Activated T-cell treated with anti-CD3 and anti-CD28 coated beads, Interleukin-2, amount 50 U/mL, for 72 hours (primary cell): ENCODE data around the gene LSM3. TPM values are rescaled to one million over a fixed set of nuclear protein-coding genes. Genes with fewer than 3 reads are reported as not detected.

Source experiments
- ATAC-seq, 2 donors: fragments of 150-1000 bp; cut with Tn5 transposase; replicated peaks in 1 of 2; 2 replicates each; pipeline ENCODE4 v1.10.0; 2021; ENCODE audit warnings: moderate library complexity in 2 of 2, mild to moderate bottlenecking in 1 of 2
- DNase-seq, 2 donors: peaks; one replicate each; pipeline ENCODE4 v3.0.0; 2021 to 2022; ENCODE audit warnings: mixed read lengths in 1 of 2
- H3K27ac Mint-ChIP-seq: one replicate; pipeline ENCODE4 v1.8.0; 2022; ENCODE audit warnings: mild to moderate bottlenecking, moderate library complexity, mixed read lengths
- H3K27me3 Mint-ChIP-seq: one replicate; pipeline ENCODE4 v1.8.0; 2022; ENCODE audit warnings: low read depth, mixed read lengths
- H3K36me3 Mint-ChIP-seq, 2 donors: one replicate each; pipeline ENCODE4 v1.8.0; 2022; ENCODE audit warnings: mixed read lengths in 2 of 2, mild to moderate bottlenecking in 1 of 2; ENCODE audit not compliant: insufficient read depth in 2 of 2
- H3K4me1 Mint-ChIP-seq: one replicate; pipeline ENCODE4 v1.8.0; 2022; ENCODE audit warnings: low read depth, mixed read lengths
- H3K4me3 Mint-ChIP-seq, 2 donors: one replicate each; pipeline ENCODE4 v1.8.0; 2022; ENCODE audit warnings: mild to moderate bottlenecking in 2 of 2, mixed read lengths in 2 of 2, moderate library complexity in 2 of 2
- H3K9me3 Mint-ChIP-seq, 2 donors: one replicate each; pipeline ENCODE4 v1.8.0; 2022; ENCODE audit warnings: mixed read lengths in 2 of 2
- total RNA-seq, 2 donors: library from RNA; stranded (reverse); gene quantifications; one replicate each; pipeline ENCODE4 v1.2.3, GENCODE V29; 2022

LSM3 gene
- total RNA-seq, 2 donors from 2014 or later = 12.4 to 14.3 TPM

GRCh38 chr3:14138109-14138877, 40.3 kb upstream of the LSM3 start:
- H3K36me3 Mint-ChIP-seq = peaks cover 6 to 14% of the 10 kb centered on the region in 2 donors
- H3K27me3 Mint-ChIP-seq = no peaks in the 10 kb centered on the region
- H3K4me1 Mint-ChIP-seq = peaks cover 31% of the 10 kb centered on the region
- no peaks in the 10 kb centered on the region for H3K9me3 Mint-ChIP-seq
- no peak overlapping the region for H3K4me3 Mint-ChIP-seq
- no peak for DNase-seq
- no peak for ATAC-seq
- H3K27ac Mint-ChIP-seq = no peak overlapping the region

- Mint-ChIP-seq H3K27ac (no peak overlapping the region), H3K27me3 (no peaks in the 10 kb centered on the region), H3K36me3 (peaks cover 6 to 14% of the 10 kb centered on the region in 2 donors), H3K9me3 (no peaks in the 10 kb centered on the region), H3K4me3 (no peak overlapping the region), H3K4me1 (peaks cover 37% of the 10 kb centered on the region)
- ATAC-seq (no peak), DNase-seq (no peak)
Observed at GRCh38 chr3:14138878-14139655, 39.5 kb upstream of the LSM3 start.

- peaks cover 44% of the 10 kb centered on the region for H3K4me1 Mint-ChIP-seq
- H3K36me3 Mint-ChIP-seq = peaks cover 6 to 14% of the 10 kb centered on the region in 2 donors
- H3K9me3 Mint-ChIP-seq = no peaks in the 10 kb centered on the region
- no peaks in the 10 kb centered on the region for H3K27me3 Mint-ChIP-seq
- H3K4me3 Mint-ChIP-seq = no peak overlapping the region
- ATAC-seq = no peak
- no peak overlapping the region for H3K27ac Mint-ChIP-seq
- DNase-seq = no peak
Observed at GRCh38 chr3:14139771-14140170, 38.8 kb upstream of the LSM3 start.

- no peaks in the 10 kb centered on the region for H3K9me3 Mint-ChIP-seq
- peaks cover 52% of the 10 kb centered on the region for H3K4me1 Mint-ChIP-seq
- H3K36me3 Mint-ChIP-seq = peaks cover 6 to 14% of the 10 kb centered on the region in 2 donors
- ATAC-seq = no peak
- DNase-seq = no peak
- H3K4me3 Mint-ChIP-seq = no peak overlapping the region
- no peak overlapping the region for H3K27ac Mint-ChIP-seq
- no peaks in the 10 kb centered on the region for H3K27me3 Mint-ChIP-seq
Observed at GRCh38 chr3:14140668-14141067, 37.9 kb upstream of the LSM3 start.

- H3K36me3 Mint-ChIP-seq = peaks cover 6 to 11% of the 10 kb centered on the region in 2 donors
- peaks cover 56% of the 10 kb centered on the region for H3K4me1 Mint-ChIP-seq
- DNase-seq (no peak), ATAC-seq (no peak)
- H3K27me3 Mint-ChIP-seq = no peaks in the 10 kb centered on the region
- H3K27ac Mint-ChIP-seq = peak overlapping the region; percentile 94
- no peaks in the 10 kb centered on the region for H3K9me3 Mint-ChIP-seq
- no peak overlapping the region for H3K4me3 Mint-ChIP-seq
Observed at GRCh38 chr3:14141144-14141543, 37.5 kb upstream of the LSM3 start.

- H3K4me1 Mint-ChIP-seq = peaks cover 57% of the 10 kb centered on the region
- ATAC-seq = no peak
- H3K36me3 Mint-ChIP-seq = peaks cover 6 to 11% of the 10 kb centered on the region in 2 donors
Observed at GRCh38 chr3:14141602-14142341, 36.8 kb upstream of the LSM3 start.

GRCh38 chr3:14142567-14143270, 35.9 kb upstream of the LSM3 start:
- peak overlapping the region; percentile 94 for H3K27ac Mint-ChIP-seq
- H3K4me3 Mint-ChIP-seq = peak overlapping the region; percentile 33 to 62
- H3K36me3 Mint-ChIP-seq = peaks cover 6 to 11% of the 10 kb centered on the region in 2 donors
- H3K4me1 Mint-ChIP-seq = peaks cover 57% of the 10 kb centered on the region
- no peaks in the 10 kb centered on the region for H3K27me3 Mint-ChIP-seq
- ATAC-seq = peak; percentile 36 to 37
- DNase-seq = peak; percentile 35 to 50
- H3K9me3 Mint-ChIP-seq = no peaks in the 10 kb centered on the region

More at GRCh38 chr3:14141602-14142341, 36.8 kb upstream of the LSM3 start:
- no peak for DNase-seq
- Mint-ChIP-seq H3K27ac (peak overlapping the region; percentile 94), H3K4me3 (peak overlapping the region; percentile 15 to 62), H3K9me3 (no peaks in the 10 kb centered on the region), H3K27me3 (no peaks in the 10 kb centered on the region)

GRCh38 chr3:14143271-14144225, 35.1 kb upstream of the LSM3 start:
- Mint-ChIP-seq H3K27me3 (no peaks in the 10 kb centered on the region), H3K36me3 (peaks cover 6 to 11% of the 10 kb centered on the region in 2 donors), H3K4me1 (peaks cover 57% of the 10 kb centered on the region), H3K9me3 (no peaks in the 10 kb centered on the region), H3K27ac (peak overlapping the region; percentile 94), H3K4me3 (peak overlapping the region; percentile 55 to 62)
- DNase-seq = no peak
- ATAC-seq = peak in 1 of 2 donors; percentile 1

GRCh38 chr3:14144423-14145075, 34.1 kb upstream of the LSM3 start:
- no peaks in the 10 kb centered on the region for H3K9me3 Mint-ChIP-seq
- H3K36me3 Mint-ChIP-seq = peaks cover 5 to 9% of the 10 kb centered on the region in 2 donors
- DNase-seq (peak; percentile 65 to 73), ATAC-seq (peak; percentile 86)
- H3K27ac Mint-ChIP-seq = peak overlapping the region; percentile 93
- peak overlapping the region; percentile 59 to 76 for H3K4me3 Mint-ChIP-seq
- peaks cover 57% of the 10 kb centered on the region for H3K4me1 Mint-ChIP-seq
- H3K27me3 Mint-ChIP-seq = no peaks in the 10 kb centered on the region

GRCh38 chr3:14145236-14145635, 33.4 kb upstream of the LSM3 start:
- no peak for ATAC-seq
- Mint-ChIP-seq H3K9me3 (no peaks in the 10 kb centered on the region), H3K27me3 (no peaks in the 10 kb centered on the region), H3K36me3 (peaks cover 5 to 9% of the 10 kb centered on the region in 2 donors), H3K4me3 (peak overlapping the region in 1 of 2 donors; percentile 16), H3K4me1 (peaks cover 54% of the 10 kb centered on the region), H3K27ac (peak overlapping the region; percentile 93)
- DNase-seq = no peak

- no peak overlapping the region for H3K4me3 Mint-ChIP-seq
- H3K36me3 Mint-ChIP-seq = peaks cover 5 to 9% of the 10 kb centered on the region in 2 donors
- no peaks in the 10 kb centered on the region for H3K9me3 Mint-ChIP-seq
- H3K27ac Mint-ChIP-seq = no peak overlapping the region
- DNase-seq = no peak
- no peaks in the 10 kb centered on the region for H3K27me3 Mint-ChIP-seq
- H3K4me1 Mint-ChIP-seq = peaks cover 49% of the 10 kb centered on the region
- no peak for ATAC-seq
Observed at GRCh38 chr3:14145670-14146380, 32.8 kb upstream of the LSM3 start.
